Right renal pelvis (tissue), 4 donors: ENCODE measurements around the gene NUAK1. TPM values are rescaled to one million over a fixed set of nuclear protein-coding genes. Genes with fewer than 3 reads are reported as not detected.

ENCODE experiments used
- DNase-seq, 4 donors: peaks; one replicate each; pipeline ENCODE4 v3.0.0-alpha.2; 2013; ENCODE audit warnings: low read depth in 4 of 4, low spot score in 3 of 4, missing footprints in 1 of 4
- polyA plus RNA-seq, 4 donors: library from polyadenylated mRNA; unstranded; fragments of 120-200 nt; gene quantifications; one replicate each; pipeline ENCODE4 v1.2.1, GENCODE V29; 2013; ENCODE audit not compliant: insufficient read length in 4 of 4

NUAK1 gene
- polyA plus RNA-seq, 4 donors: 9.9 to 10.9 (median 10.6) TPM

DNA sequence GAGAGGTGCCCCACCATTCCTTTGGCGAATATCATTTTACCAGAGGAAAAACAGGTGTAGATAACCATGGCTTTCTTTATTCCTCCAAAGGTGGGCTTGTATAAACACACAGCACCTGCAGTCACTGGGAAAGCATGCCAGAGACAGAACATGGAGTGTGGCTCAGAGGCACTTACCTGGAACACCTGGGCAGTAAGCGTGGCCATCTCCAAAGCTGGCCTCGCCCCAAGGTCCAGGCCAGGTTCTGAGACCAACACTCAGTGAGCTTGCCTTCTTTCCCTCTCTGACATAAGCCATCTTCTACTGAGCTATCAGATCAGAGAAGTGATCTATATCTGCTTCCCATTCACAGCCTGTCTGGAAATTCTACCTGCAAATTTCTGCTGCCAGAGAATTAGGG lies 70.5 kb downstream of the NUAK1 start:
- DNase-seq: no peak

DNA sequence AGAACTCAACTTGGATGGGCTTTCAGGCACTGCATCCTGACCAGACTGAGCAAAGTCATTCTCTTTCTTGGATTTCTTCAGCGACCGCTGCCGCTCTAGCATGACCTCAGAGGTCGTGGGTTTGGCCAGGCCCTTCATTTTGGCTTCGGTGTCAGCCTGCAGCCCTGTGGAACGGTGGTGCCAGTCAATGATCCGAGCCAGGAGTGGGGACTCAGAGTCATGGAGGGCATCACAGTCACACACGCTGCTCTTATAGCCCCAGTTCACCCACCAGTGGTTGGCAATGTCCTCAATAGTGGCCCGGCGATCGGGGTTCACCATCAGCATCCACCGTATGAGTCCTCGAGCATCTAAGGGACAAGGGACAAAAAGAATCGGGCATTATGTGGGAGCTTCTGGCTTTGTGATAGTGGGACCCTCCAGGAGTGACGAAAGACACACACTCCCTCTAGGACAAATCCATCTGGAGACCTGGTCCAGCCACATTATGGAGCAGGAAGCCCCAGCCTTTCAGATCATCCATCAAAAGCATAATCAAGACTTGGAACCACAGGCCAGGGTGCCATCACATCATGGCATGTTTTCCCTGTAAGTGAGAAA lies 71.0 kb downstream of the NUAK1 start:
- DNase-seq: no peak

DNA sequence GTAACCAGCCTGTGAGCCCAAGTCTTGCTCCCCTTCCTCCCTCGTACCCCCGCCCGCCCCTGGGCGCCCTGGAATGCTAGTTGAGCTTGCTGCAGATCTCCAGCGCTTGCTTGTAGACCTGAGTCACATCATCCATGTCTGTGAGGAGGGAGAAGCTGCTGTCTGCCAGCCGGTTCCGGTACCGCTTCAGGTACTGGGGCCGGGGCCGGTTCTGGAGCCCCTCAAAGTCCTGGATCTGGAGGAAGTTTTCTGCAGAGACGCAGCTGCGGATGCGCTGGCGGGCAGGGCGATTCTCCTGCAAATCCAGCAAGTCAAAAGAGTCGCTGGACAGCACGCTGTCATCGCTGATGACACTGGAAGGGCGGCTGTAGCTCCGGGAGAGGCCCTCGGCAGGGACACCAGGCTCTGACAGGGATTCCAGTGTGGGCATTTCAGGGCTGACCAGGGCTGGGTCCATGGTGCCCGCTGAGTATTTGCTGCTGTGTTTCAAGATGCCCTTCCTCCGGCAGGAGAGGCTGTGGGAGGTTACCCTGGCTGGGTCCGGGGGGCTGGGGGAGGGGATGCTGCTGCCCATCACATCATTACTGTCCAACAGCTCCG lies 71.9 kb downstream of the NUAK1 start:
- no peak for DNase-seq

DNA sequence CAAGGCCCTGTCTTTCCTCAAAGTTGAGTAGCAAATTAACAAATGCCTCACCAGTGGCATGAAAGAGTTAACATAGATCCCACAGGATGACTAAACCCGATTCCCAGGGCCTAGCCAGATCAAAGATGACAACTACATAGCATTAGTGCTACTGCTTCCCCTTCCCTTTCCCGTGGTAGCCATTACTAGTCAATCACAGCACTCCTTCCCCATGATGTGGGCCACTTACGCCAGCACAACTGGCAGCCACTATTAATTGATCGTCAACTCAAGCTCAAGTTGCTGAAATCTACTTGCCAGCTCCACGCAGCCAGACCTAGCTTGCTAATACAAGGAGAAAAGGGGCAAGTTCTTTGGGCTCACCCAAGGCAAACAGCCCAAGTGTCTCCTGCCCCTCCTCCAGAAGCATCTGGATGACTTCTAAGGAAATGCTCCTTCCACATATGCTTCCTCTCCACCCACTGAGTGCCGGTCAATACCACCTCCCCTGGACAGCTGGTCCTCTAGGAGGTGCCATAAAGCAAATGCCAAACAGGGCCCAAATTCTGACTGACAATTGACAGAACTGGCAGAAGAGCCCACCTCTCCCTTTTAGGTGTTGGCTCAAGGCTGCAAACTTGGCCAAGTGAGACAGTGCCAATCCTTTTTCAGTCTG lies 72.6 kb downstream of the NUAK1 start:
- no peak for DNase-seq

DNA sequence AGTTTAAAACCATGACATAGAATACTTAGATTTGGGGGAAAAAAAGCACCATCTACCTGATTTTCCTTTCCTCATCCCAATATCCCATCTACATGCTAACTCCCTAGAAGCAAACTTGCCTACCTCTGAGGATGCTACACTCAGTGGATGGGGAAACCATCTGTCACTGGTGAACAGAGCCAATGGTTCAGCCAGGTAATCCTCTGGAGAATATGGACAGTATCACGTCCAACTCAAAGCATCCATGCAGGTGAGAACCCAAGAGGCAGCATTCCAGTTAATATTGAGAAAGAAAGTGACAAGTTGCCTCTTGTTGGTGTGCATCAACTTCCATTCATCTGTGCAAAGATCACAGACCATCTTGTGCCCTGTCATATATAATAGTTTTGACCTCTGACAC lies 73.2 kb downstream of the NUAK1 start:
- DNase-seq: no peak

DNA sequence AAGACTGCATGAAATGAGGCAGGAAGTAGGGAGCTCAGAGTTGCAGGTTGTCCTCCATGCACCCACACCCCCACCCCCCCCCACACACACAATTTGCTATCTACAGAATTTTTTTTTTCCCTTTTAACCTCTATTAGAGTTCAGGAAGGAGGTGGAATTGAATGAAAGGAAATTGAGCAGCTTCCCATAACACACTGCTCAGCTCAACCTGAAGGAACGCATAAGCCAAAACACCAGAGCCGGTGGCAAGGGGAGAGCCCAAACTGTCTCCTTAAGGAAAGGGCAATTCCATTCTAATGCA lies 74.1 kb downstream of the NUAK1 start:
- DNase-seq: no peak

DNA sequence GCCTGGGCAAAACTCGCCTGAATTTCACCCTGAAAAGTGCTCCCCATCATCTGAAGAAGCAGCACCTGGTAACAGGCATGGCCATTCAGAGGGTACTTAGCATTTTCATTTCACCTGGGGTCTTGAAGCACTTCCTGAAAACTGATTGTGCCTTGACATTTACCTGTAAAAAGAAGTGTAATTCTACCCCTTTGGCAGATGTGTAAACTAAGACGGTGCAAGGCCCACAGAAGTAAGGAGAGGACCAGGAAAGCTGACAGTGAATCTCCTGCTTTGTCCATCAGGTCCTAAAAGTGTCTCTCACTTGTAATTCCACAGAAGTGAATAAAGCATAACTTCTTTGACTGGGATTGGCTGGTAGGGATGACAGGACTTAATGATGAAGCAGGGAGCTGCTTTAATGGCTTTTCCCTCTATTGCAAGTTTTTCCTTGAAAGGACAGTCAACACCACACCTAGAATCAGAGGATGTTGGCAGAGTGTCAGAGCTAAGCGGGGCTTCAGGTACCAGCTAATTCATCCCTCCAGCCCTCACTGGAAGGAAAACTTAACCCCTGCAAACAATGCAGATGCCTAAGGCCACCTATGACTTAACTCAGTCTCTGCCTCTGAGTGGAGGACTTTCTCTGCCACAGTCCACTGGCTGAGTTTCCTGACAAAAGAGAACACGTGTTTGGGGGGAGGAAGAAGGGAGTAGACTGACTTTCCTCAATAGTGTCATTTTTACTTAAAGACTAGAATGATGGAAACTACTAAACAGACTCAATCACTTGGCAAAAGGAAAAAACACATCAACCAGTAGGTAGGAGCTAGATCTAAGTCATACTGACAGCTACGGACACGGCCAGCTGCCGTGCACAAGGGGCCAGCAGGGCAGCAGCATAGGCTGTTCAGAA lies 74.7 kb downstream of the NUAK1 start:
- no peak for DNase-seq

DNA sequence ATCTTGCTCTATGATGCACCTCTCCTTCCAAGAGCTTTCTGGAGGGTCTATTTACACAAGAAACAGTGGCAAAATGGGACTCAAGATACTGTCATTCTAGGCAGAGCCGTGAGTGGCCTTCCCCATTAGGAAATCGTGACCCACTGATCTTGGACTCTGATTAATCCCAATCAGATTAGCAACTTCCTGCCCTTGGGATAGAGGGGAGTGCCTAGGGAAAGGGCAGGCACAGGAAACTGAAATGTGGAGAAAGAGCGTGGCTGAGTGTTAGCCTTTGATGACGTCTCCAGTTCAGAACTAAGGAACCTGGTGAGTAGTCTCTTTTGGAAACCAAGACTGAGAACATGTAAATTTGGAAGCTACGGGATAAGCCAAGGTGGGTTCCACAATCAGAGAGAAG lies 76.1 kb downstream of the NUAK1 start:
- no peak for DNase-seq

DNA sequence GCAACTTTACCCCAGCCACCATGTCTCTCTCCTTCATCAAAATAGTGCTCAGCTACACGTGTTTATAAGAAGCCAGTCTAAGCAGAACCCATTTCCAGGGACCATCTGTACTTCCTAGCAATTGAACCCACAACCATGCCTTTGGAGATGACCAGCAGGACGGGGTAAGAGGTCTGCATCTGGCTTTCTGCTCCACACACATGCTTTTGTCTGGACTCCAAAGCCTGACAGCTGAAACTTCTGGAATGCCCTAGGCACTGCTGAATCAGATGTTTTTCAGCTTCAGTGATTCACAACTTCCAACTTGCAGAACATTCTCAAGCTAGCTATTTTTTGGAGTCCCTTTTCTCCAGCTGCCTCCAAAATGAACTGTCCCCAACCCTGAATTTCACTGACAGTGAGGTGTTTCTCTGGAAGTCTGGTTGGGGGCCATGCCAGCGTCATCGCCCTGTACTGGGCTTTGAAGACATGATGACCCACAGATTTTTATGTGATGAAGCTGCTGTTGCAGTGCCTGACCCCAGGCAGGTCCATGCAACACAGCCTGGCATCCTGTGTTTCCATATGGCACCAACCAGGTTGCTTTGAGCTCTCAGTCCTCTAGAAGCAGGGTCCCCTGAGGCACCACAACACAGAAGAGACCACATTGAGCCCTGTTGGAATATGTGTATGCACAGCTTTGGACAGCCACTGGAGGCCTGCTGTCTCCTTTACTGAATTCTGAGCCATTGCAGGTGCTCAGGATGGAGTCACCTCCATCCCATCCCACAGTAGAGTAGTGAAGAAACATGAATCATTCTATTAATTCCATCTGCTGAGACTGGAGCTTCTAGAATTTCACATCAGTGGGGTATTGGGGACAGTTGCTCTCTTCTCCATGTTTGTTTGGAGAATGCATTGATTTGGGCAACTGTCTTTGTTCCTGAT lies 80.2 kb downstream of the NUAK1 start:
- no peak for DNase-seq

DNA sequence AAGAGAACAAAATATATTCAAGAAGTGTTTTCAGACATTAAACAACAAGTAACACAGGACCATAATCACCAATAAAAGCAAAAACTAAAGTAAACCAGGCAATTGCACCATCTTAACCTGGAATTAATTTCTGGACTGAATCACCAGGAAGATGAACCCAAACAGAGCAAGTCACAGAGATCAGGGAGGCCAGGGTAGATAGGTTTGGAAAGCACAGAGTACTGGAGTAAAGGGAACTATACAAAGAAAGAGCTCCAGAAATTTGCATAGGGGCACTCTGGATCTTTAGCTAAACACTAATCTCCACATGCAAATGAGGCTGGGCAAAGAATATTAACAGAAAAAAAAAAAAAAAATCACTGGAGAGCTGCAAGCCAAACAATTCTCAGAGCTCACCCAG lies 84.7 kb downstream of the NUAK1 start:
- no peak for DNase-seq

DNA sequence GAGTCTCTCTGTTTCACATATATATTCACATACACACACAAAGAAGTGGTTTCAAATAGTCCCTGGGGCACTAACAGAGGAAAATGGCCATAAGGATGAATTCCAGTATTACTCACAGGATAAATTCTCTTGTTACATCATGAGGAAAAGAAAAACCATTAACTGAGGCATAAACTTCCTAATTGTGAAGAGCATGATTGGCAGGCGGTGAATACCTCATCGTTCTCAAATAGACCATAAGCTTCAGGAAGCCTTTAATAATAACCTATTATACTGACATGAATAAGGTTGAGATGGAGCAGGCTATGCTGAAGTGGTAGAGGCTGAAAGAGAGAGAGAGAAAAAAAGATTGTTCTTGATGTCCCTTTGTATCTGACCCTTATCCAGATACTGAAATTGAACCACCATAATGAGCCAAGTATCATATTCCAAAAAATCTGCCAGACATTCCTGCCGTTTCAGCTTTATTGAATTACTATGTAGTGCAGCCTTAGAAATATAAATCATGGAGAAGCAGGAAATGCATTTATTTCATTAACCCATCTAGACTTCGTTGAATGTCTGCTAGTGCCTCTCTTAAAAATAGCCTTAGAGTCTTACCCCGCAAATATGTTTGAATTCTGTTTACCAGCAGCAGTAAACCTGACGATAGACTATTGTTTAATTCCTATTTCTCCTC lies 86.8 kb downstream of the NUAK1 start:
- no peak for DNase-seq

DNA sequence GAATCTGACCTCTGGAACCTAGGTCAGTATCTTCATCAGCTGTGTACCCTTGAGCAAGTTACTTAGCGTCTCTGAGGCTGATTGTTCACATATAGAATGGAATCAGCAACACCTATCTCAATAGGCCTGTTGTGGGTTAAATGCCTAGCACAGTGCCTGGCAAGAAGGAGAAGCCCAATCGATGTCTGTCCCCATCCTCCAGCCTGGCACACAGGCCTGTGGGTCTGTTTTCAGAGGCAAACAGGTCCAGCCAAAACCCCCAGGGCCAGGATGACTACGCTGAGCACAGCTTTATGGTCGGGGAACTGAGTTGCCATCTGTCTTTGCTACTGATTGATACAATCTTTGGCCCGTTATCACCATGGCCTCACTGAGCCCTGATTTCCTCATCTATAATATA lies 89.2 kb downstream of the NUAK1 start:
- DNase-seq: no peak

DNA sequence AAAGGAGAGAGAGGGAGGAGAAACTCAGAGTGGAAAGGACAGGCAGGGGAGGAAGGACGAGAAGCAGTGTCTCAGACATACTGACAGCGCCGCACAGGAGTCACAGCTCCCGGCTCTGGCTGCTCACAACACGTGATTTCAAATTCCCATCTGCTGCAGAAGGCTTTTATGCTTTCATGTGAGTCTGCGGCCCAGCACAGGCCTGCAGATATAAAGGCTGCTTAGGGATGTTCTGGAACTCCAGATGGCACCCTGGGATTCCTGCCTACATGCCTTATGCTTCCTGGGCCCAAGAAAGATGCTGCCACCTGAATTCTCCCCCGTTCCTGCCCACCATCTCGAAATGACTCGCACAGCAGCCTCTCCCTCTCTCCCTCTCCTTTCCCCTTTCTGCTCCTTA lies 89.6 kb downstream of the NUAK1 start:
- no peak for DNase-seq

DNA sequence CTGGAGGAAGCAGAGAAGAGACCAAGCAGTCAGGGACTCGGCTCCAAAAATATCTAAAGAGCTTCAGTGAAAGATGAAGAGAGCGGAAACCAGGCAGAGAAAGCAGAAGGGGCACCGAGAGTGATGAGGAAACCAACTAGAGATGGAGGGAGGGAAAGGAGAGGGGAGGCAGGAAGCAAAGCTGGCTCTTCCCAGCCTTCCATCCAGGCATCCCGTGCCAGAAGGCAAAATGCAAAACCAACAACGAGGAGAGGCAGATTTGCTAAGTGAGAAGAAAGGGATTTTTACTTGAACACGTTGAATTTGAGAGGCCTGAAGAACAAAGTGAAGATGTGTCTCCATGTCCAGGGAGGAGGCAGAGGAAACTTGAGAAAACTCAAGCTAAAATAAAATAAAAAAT lies 90.1 kb downstream of the NUAK1 start:
- DNase-seq: no peak

DNA sequence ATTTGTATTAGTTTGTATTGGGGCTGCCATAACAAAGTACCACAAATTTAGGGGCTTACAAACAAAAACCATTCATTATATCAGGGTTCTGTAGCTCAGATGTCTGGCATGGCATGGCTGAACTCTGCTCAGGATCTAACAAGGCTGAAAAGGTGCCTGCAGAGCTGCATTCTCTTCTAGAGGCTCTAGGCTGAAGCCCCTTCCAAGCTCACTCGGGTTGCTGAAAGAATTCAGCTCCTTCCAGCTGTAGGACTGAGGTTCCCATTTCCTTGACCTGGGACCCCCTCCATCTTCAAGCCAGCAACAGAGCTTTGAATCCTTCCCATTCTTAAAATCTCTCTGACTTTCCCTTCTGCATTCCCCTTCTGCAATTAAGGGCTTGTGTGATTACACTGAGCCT lies 90.7 kb downstream of the NUAK1 start:
- DNase-seq: no peak

DNA sequence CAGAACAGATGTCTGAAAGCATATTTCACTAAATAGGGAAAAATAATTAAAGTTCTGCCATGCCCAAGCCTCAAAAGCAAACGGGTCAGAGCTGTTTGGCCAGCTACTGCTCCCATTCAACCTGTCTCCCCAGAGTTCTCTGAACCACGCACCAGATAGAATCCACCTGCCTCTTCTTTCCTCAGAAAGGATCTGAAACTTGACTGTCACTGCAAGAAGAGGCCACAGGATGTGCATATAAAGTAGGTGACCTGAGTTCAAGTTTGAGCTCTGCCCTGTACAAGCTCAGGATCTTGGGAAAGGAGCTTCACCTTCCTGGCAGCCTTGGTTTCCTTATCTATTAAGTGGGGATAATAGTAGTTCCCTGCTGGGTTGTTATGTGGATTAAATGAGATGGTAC lies 91.8 kb downstream of the NUAK1 start:
- DNase-seq: no peak

DNA sequence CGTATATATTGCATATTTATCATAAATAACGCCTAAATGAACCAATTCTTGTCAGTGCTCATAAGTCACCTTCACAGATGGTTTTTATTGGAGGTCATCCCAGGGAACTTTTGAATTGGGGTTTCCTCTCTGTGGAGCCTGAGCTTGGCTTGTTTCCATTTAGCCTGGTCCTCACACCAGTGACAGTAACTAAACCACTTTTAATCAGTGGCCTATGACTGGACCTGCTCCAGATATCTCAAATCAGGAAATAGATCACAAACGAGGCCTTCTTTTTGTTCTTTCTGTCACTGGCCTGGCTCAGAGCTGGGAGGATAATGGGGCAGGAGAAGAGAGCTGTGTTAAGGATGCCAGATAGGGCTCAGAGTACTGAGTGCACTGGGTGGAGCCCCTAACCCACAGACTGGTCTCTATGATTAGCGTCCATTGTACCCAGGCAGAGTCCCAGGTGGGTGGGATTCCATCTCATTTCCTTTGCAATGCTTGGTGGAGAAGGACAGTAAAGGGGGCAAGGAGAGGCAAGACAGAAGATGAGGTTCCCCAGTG lies 92.4 kb downstream of the NUAK1 start:
- no peak for DNase-seq

DNA sequence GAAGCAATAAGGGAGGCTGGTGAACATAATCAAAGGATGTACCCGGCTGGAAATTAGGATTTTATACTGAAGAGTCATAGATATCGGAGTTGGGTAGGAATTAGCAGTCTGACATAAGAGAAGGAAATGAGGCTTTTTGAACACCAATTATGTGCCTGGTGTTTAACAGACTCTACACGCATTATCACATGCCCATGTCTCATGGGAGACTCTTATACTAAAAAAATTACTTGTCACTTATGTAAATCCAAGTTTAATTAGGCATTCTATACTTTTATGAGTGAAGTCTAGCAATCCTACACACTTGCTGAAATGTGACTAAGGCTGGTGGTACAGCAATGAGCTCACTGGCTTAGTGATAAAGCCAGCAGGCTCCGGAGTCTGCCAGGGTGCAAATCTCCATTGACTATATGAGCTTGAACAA lies 93.5 kb downstream of the NUAK1 start:
- no peak for DNase-seq

DNA sequence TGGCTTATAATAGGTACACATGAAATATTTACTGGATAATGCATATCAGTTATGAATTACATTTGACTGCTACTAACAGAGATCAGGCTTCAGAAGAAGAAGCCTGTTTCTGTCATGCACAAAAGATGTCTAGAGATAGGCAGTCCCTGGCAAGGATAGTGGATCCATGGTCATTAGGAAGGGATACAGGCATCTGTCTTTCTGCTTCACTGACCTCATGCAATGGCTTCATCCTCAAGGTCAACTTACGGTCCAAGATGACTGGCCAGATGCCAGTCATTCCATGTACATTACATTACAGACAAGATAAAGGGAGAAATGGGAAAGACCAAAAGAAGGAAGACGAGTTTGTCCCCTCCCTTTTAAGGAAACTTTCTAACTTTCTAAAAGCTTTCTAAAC lies 94.0 kb downstream of the NUAK1 start:
- no peak for DNase-seq

DNA sequence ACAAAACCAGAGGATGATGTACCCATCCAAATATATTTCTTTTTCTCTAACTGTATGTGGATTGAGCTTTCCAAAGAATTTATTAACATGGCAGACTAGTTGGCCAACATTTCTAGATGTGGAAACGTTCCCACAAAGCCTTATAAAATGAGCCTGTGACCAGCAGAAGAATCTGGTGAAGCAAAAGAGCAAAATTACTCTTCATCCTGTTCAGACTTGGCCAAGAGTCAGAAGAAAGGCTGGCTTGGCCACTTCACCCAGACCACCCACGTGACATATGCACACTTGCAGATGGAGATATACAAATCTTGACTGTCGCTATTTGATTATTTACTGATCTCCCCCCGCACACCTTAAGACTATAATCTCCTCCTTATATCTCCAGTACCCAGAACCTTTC lies 96.7 kb downstream of the NUAK1 start:
- no peak for DNase-seq
